GM23248 (cell line): ENCODE results near the gene PRSS27.

Experiments used
- EZH2 ChIP-seq: fragments of 200-600 bp; sonication (generic); IDR thresholded peaks from 2 replicates; pipeline ENCODE4 v1.6.1; 2018; ENCODE audit warnings: antibody characterized with exemption, mild to moderate bottlenecking; ENCODE audit not compliant: insufficient read depth, poor library complexity, severe bottlenecking
- EZH2phosphoT487 ChIP-seq: fragments of 200-600 bp; sonication (generic); IDR thresholded peaks from 2 replicates; pipeline ENCODE4 v1.6.1; 2018; ENCODE audit warnings: antibody characterized with exemption, moderate library complexity, mild to moderate bottlenecking, low read depth; ENCODE audit not compliant: insufficient read depth

DNA sequence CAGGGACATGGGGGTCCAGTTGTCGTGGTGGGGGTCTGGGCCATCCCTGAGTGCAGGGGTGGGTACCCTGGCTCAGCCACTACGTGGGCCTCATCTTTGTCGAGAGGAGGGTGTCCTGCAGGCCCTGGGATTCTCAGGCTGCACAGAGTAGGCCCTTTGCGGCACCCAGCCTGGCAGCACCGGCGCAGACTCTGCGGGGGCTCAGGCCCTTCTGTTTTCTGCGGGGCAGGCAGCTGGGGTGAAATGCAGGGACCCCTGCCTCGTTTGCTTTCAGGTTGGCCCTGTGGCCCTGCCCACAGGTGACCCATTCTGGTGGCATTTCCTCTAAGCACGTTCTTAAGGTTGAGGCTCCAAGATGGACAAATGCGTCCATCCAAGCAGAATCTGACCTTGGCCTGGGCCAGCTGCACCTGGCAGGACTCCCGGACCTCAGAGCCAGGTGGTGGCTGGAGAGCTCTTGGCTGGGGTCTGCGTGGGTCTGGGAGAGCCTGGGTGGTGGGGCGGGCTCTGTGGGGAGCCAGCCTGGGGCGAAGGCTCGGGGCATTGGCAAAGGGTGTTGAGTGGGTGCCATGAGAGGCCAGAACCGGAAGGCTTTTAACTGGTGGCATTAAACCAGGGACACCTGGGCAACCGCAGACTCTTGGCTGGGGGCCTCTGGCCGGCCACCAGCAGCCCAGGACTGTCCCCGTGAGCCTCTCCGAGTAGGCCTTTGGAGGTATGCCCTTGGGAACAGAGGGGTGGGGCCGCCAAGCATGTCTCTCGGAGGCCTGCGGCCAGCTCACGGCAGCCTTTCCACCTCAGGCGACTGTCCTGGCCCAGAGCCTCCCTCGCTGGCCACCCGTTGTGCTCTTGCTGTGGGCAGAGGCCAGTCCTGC lies 16.9 kb downstream of the PRSS27 start:
- TF ChIP-seq EZH2 (no peak), EZH2phosphoT487 (no peak)
